ENCODE data around the gene INO80C.

- TF ChIP-seq CTCF (IDR thresholded peaks at IDR 0.05 in 4 of 5, conservative IDR thresholded peaks at IDR 0.05 in 1 of 5): no peak
- no peak for TF ChIP-seq POLR2A (IDR thresholded peaks at IDR 0.05)
Observed at GRCh38 chr18:35473562-35473961, 24.2 kb downstream of the INO80C start.

Measured in gastrocnemius medialis (tissue), 4 donors.